CD14-positive monocyte (primary cell): ENCODE measurements around the gene NFATC1. TPM values are rescaled to one million over a fixed set of nuclear protein-coding genes. Genes with fewer than 3 reads are reported as not detected.

Experiments
- DNase-seq, 3 donors: peaks; one replicate each; pipeline ENCODE4 v3.0.0-alpha.2; 2011 to 2022
- H2AFZ ChIP-seq: 2 replicates; pipeline ENCODE4 v1.6.0; 2012; ENCODE audit warnings: mild to moderate bottlenecking, low read depth, low read length, inconsistent platforms; ENCODE audit not compliant: insufficient read depth, poor library complexity, severe bottlenecking
- H3K27ac ChIP-seq, 2 donors: 1 replicate in 1 of 2; 2 replicates in 1 of 2; pipeline ENCODE4 v1.5.1; 2012 to 2013; ENCODE audit warnings: low read length in 2 of 2, control low read depth in 1 of 2, inconsistent platforms in 1 of 2, low read depth in 1 of 2, mild to moderate bottlenecking in 1 of 2
- H3K27me3 ChIP-seq, 2 donors: one replicate each; pipeline versions ENCODE4 v1.6.0 to v1.6.1; 2011 to 2013; ENCODE audit warnings: low read length in 2 of 2; ENCODE audit not compliant: control insufficient read depth in 2 of 2, insufficient read depth in 2 of 2
- H3K36me3 ChIP-seq, 2 donors: replicated peaks in 1 of 2; 1 replicate in 1 of 2; 2 replicates in 1 of 2; pipeline versions ENCODE4 v1.5.1 to v1.6.1; 2012 to 2013; ENCODE audit warnings: low read length in 2 of 2, control low read depth in 1 of 2, inconsistent platforms in 1 of 2, mild to moderate bottlenecking in 1 of 2; ENCODE audit not compliant: insufficient read depth in 2 of 2, control insufficient read depth in 1 of 2
- H3K4me1 ChIP-seq, 2 donors: 1 replicate in 1 of 2; 2 replicates in 1 of 2; pipeline versions ENCODE4 v1.5.1 to v1.6.1; 2012 to 2013; ENCODE audit warnings: low read length in 2 of 2, control low read depth in 1 of 2, inconsistent platforms in 1 of 2, mild to moderate bottlenecking in 1 of 2, moderate library complexity in 1 of 2; ENCODE audit not compliant: insufficient read depth in 2 of 2, control insufficient read depth in 1 of 2
- H3K4me2 ChIP-seq: replicated peaks from 2 replicates; pipeline ENCODE3; 2012; ENCODE audit warnings: low read length, moderate library complexity, mild to moderate bottlenecking; ENCODE audit not compliant: poor library complexity, severe bottlenecking; ENCODE audit errors: extremely low read depth
- H3K4me3 ChIP-seq, 3 experiments: fragments of 200-600 bp in 1 of 3; sonication (generic) in 1 of 3; replicated peaks in 1 of 3; 1 replicate in 2 of 3; 2 replicates in 1 of 3; pipeline ENCODE4 v1.5.1; 2011 to 2013; ENCODE audit warnings: low read length in 3 of 3, mild to moderate bottlenecking in 3 of 3, control low read depth in 2 of 3, low read depth in 2 of 3, inconsistent platforms in 1 of 3, moderate library complexity in 1 of 3
- H3K79me2 ChIP-seq: 2 replicates; pipeline ENCODE4 v1.6.0; 2012; ENCODE audit warnings: mild to moderate bottlenecking, control low read depth, inconsistent platforms, low read length, moderate library complexity; ENCODE audit not compliant: insufficient read depth
- H3K9ac ChIP-seq: 2 replicates; pipeline ENCODE4 v1.6.0; 2017; ENCODE audit warnings: low read length, mild to moderate bottlenecking; ENCODE audit not compliant: insufficient read depth, poor library complexity, severe bottlenecking
- H3K9me3 ChIP-seq, 2 donors: replicated peaks in 1 of 2; 1 replicate in 1 of 2; 2 replicates in 1 of 2; pipeline versions ENCODE4 v1.5.1 to v1.6.1; 2012 to 2013; ENCODE audit warnings: low read length in 2 of 2, control low read depth in 1 of 2; ENCODE audit not compliant: control insufficient read depth in 1 of 2, insufficient read depth in 1 of 2
- H4K20me1 ChIP-seq: 2 replicates; pipeline ENCODE4 v1.6.0; 2012; ENCODE audit warnings: mild to moderate bottlenecking, low read length, control low read depth, moderate library complexity; ENCODE audit not compliant: insufficient read depth
- H3K27ac Mint-ChIP-seq, 7 donors: one replicate each; pipeline ENCODE4 v1.8.0; 2020; ENCODE audit warnings: mild to moderate bottlenecking in 7 of 7, mixed read lengths in 7 of 7, moderate library complexity in 6 of 7, inconsistent platforms in 2 of 7
- H3K27me3 Mint-ChIP-seq, 3 donors: one replicate each; pipeline ENCODE4 v1.8.0; 2021 to 2022; ENCODE audit warnings: low read depth in 3 of 3, mild to moderate bottlenecking in 3 of 3, mixed read lengths in 3 of 3, moderate library complexity in 3 of 3, inconsistent platforms in 1 of 3
- H3K36me3 Mint-ChIP-seq, 2 donors: one replicate each; pipeline ENCODE4 v1.8.0; 2020; ENCODE audit warnings: mixed read lengths in 2 of 2, inconsistent platforms in 1 of 2, mild to moderate bottlenecking in 1 of 2
- H3K4me1 Mint-ChIP-seq: one replicate; pipeline ENCODE4 v1.8.0; 2020; ENCODE audit warnings: mild to moderate bottlenecking, mixed read lengths
- H3K4me3 Mint-ChIP-seq, 2 donors: one replicate each; pipeline ENCODE4 v1.8.0; 2020; ENCODE audit warnings: mild to moderate bottlenecking in 2 of 2, mixed read lengths in 2 of 2, moderate library complexity in 1 of 2
- H3K9me3 Mint-ChIP-seq, 7 donors: one replicate each; pipeline ENCODE4 v1.8.0; 2020 to 2022; ENCODE audit warnings: mixed read lengths in 7 of 7, mild to moderate bottlenecking in 6 of 7, moderate library complexity in 6 of 7, inconsistent platforms in 2 of 7
- WGBS: methylation state at CpG from one replicate; pipeline ENCODE4 v1.1.5; 2013; ENCODE audit warnings: missing lambda C conversion rate; ENCODE audit not compliant: insufficient coverage; 5-methylcytosine and 5-hydroxymethylcytosine counted together
- intact Hi-C, 2 donors: fragments of 100-400 bp; cut with micrococcal nuclease; formaldehyde crosslinking; loops; one replicate each; pipeline versions ENCODE4 v1.15.0 to v1.15.1; 2023
- polyA plus RNA-seq, 3 donors: library from polyadenylated mRNA; depleted of rRNA in 1 of 3; unstranded in 2 of 3; stranded (reverse) in 1 of 3; fragments of 300-500 nt in 2 of 3; fragments of >200 nt in 1 of 3; fragmentation: Illumina TruSeq in 2 of 3; gene quantifications; 1 replicate in 2 of 3; 2 replicates in 1 of 3; pipeline ENCODE4 v1.2.3, GENCODE V29; 2012 to 2021
- TF ChIP-seq, protein P1 (sequence below): fragments of 200-600 bp; IDR thresholded peaks from one replicate; pipeline ENCODE4 v1.8.0; 2022; ENCODE audit warnings: antibody characterized with exemption, mild to moderate bottlenecking

Gene NFATC1
- polyA plus RNA-seq, 3 donors: 7.8 to 10.7 (median 8.3) TPM

DNA sequence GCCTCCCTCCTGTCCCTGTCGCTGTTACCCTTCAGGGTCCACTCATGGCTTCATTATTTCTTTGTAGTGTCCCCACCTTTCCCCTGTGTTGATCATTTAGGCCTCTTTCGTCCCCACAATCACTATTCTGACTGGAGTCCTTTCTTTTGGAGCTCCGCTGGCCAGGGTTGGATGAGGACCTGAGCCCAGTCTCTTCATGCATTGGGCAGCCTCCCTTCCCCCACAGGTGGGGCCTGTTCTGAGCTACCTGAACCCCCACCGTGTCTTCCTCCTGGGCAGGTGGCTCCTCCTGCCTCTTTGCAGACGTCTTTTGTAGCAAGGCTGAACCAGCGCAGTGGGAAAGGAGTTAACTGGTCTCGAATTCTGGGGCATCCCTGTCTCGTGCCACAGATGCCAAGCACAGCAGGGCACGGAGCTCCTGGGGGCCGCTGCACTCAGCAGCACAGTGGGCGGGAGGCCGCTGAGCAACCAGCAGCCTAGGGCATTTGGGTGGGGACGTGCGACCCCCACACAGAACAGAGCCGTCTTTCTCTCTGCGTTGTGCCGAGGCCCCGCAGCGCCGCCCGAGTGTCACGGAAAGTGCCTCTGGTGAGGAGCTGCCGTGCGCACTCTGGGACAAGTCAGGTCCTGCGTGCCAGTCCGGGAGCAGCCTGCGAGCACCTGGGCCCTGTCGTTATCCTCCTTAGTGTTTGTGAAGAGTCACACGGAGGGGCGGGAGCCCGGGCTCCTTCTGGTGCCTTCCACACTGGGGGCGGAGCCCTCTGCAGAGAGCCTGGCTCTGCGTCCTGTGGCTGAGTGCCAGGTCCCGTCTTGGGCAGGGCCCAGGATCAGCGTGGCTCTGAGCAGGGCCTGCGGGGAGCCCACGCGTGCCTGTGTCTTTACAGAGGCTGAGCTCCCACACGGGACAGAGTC is 130.1 kb downstream of the NFATC1 start:
- intact Hi-C loops: no loop called here

More for the DNA sequence above, 130.1 kb downstream of the NFATC1 start:
- H2AFZ ChIP-seq: no peak overlapping the region
- no peaks in the 10 kb centered on the region for H3K9me3 ChIP-seq
- Mint-ChIP-seq H3K9me3 (peaks cover 0 to 5% (median 0%) of the 10 kb centered on the region in 7 donors), H3K4me1 (peaks cover 17% of the 10 kb centered on the region), H3K36me3 (peaks cover 29 to 30% of the 10 kb centered on the region in 2 donors), H3K27ac (no peak overlapping the region), H3K27me3 (peaks cover 11 to 35% (median 18%) of the 10 kb centered on the region in 3 donors), H3K4me3 (peak overlapping the region in 1 of 2 donors; percentile 6)
- H4K20me1 ChIP-seq: peaks cover 34% of the 10 kb centered on the region
- H3K4me1 ChIP-seq: peaks cover 14 to 21% of the 10 kb centered on the region in 2 donors
- whole genome bisulfite sequencing: 92% methylated on average over 37 of the region's 39 CpGs
- H3K9ac ChIP-seq: no peak overlapping the region
- no peak overlapping the region for H3K4me2 ChIP-seq
- no peak for DNase-seq
- H3K36me3 ChIP-seq: peaks cover 16 to 26% of the 10 kb centered on the region in 2 donors
- H3K27me3 ChIP-seq: peaks cover 0 to 18% of the 10 kb centered on the region in 2 donors
- no peak overlapping the region for H3K27ac ChIP-seq
- TF ChIP-seq, protein P1, sequence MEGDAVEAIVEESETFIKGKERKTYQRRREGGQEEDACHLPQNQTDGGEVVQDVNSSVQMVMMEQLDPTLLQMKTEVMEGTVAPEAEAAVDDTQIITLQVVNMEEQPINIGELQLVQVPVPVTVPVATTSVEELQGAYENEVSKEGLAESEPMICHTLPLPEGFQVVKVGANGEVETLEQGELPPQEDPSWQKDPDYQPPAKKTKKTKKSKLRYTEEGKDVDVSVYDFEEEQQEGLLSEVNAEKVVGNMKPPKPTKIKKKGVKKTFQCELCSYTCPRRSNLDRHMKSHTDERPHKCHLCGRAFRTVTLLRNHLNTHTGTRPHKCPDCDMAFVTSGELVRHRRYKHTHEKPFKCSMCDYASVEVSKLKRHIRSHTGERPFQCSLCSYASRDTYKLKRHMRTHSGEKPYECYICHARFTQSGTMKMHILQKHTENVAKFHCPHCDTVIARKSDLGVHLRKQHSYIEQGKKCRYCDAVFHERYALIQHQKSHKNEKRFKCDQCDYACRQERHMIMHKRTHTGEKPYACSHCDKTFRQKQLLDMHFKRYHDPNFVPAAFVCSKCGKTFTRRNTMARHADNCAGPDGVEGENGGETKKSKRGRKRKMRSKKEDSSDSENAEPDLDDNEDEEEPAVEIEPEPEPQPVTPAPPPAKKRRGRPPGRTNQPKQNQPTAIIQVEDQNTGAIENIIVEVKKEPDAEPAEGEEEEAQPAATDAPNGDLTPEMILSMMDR: no peak
- no peak overlapping the region for H3K4me3 ChIP-seq
- H3K79me2 ChIP-seq: no peaks in the 10 kb centered on the region
